B cell (primary cell): Measurements from ENCODE around the gene NTRK3.

Experiments used
- EZH2 ChIP-seq: IDR thresholded peaks from 2 replicates; pipeline ENCODE4 v1.6.1; 2012; ENCODE audit warnings: borderline replicate concordance, low read depth, mild to moderate bottlenecking, moderate library complexity, low read length; ENCODE audit not compliant: insufficient read depth, poor library complexity, severe bottlenecking
- TF ChIP-seq, protein P1 (sequence below): fragments of 200-600 bp; IDR thresholded peaks from one replicate; pipeline ENCODE4 v1.8.0; 2022; ENCODE audit warnings: antibody characterized with exemption, mild to moderate bottlenecking

DNA sequence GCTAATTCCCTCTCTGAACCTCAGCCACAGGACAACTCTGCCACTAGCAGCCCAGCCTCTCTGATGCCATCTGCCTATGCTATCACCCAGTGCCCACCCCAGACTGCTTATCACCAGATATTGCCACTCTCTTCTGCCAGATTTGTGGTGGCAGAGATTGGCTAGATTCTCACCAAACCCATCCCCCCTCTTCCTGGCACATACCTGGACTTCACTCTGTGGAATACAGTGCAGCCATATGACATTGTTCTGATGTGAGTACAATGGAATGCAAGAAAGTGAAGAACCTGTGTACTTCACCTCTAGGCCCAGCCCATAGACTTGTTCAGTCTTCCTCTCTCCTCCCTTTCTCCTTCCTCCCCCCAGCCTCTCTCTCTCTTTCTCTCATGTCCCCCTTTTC is 46.9 kb upstream of the NTRK3 start:
- TF ChIP-seq, protein P1, sequence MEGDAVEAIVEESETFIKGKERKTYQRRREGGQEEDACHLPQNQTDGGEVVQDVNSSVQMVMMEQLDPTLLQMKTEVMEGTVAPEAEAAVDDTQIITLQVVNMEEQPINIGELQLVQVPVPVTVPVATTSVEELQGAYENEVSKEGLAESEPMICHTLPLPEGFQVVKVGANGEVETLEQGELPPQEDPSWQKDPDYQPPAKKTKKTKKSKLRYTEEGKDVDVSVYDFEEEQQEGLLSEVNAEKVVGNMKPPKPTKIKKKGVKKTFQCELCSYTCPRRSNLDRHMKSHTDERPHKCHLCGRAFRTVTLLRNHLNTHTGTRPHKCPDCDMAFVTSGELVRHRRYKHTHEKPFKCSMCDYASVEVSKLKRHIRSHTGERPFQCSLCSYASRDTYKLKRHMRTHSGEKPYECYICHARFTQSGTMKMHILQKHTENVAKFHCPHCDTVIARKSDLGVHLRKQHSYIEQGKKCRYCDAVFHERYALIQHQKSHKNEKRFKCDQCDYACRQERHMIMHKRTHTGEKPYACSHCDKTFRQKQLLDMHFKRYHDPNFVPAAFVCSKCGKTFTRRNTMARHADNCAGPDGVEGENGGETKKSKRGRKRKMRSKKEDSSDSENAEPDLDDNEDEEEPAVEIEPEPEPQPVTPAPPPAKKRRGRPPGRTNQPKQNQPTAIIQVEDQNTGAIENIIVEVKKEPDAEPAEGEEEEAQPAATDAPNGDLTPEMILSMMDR: no peak
- TF ChIP-seq EZH2: no peak
